HG02943 (cell line): ENCODE results near the gene ATP6AP1.

Source experiments
- ATAC-seq: cut with Tn5 transposase; IDR thresholded peaks from one replicate; pipeline ENCODE4 v1.9.1; 2021; ENCODE audit warnings: mild to moderate bottlenecking, low read depth, moderate library complexity; ENCODE audit not compliant: unreplicated experiment

Gene ATP6AP1

DNA sequence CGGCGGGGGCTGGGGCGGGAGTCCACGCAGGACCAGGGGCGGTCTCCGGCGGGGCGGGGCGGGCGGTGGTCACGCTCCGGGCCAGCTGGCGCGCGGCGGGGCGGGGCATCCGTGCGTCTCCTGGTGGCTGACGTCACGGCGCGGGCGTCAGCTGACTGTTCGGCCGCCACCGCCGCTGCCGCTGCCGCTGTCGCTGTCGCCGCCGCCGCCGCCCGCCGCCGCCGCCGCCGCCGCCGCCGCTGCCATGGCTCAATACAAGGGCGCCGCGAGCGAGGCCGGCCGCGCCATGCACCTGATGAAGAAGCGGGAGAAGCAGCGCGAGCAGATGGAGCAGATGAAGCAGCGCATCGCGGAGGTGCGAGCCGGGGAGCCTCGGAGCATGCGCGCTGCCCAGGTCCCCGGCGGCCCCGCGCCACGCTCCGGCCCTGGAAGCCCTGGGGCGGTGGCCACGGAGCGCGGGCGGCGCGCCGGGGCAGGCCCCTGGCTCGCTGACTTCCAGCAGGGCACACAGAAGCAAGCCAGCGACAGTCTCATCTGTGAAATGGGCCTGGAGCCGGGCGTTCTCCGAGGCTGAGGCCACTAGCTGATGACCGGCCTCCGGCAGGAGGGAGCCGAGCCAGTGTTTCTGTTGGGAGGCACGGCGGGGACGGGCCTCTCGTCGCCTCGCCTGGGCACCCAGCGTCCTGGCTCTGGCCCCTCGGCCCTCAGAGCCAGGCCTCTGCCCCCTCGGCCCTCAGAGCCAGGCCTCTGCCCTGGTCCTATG is 15.7 kb downstream of the ATP6AP1 start, which contains the start of gene FAM50A:
Gene FAM50A (plus strand): TSS at position 150 of the 763 bp plus-strand sequence. CDS start 95 bp downstream, at position 245.
- no peak for ATAC-seq

DNA sequence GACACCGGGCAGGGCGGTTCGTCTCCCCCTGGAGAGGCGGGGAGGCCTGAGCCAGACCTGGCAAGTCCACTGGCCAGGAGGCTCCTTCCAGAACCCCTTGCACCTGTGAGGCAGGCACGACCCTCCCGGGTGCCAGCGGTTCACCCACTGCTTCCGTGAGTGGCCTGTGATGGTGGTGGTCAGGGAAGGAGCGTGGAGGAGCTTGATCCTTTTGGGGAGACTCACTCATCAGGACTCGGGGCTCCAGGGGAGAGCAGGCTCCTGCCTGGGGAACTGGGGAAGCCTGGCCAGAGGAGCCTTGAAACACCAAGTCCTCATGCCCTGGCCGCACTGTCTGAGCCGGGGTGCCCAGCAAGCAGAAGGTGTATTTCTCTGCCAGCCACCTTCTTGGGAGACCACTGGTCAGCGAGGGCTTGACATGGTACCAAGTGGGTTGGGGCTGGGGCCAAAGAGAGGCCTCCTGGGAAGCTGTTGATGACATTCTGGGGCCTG is 16.3 kb downstream of the ATP6AP1 start:
- no peak for ATAC-seq

DNA sequence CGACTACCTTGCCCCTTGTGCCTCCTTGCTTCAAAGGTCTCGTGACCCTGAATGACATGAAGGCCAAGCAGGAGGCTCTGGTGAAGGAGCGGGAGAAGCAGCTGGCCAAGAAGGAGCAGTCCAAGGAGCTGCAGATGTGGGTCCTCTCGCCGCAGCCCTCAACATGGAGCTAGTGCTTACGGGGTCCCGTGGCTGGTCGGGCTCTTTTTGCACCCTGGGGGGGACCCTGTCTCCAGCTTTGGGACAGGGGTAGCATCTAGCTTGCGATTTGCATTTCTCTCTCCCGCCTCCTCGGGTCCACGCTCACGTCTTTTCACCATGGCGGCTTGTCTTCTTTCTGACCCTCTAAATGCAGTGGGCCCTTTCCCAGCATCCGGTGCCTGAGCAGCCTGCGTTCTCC is 17.3 kb downstream of the ATP6AP1 start:
- ATAC-seq = no peak

DNA sequence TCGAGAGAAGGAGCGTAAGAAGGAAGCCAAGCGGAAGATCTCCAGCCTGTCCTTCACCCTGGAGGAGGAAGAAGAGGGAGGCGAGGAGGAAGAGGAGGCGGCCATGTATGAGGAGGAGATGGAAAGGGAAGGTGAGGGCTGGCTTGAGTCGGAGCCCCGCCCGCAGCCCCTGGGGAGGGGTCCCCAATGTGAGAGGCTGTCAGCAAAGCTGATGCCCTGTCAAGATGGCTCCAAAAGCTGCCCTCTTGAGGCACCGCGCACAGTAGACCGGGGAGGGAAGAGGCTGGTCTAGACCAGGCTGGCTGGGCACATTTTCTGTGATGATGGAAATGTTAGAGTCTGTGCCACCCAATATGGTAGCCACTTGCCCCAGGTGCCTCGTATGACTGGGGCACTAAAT is 18.0 kb downstream of the ATP6AP1 start:
- no peak for ATAC-seq

DNA sequence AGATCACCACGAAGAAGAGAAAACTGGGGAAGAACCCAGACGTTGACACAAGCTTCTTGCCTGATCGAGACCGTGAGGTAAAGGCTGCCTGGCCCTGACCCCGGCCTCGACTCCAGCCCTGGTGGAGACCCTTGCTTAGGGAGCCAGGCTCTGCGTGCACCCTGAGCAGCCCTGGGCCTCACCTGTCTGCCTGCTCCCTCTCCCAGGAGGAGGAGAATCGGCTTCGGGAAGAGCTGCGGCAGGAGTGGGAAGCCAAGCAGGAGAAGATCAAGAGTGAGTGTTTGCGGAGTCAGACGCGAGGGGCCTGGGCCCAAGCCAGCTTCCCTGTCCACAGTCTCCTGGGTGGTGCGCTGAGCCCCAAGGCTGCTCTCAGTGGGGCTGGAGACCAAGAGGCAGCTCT is 20.0 kb downstream of the ATP6AP1 start:
- no peak for ATAC-seq

DNA sequence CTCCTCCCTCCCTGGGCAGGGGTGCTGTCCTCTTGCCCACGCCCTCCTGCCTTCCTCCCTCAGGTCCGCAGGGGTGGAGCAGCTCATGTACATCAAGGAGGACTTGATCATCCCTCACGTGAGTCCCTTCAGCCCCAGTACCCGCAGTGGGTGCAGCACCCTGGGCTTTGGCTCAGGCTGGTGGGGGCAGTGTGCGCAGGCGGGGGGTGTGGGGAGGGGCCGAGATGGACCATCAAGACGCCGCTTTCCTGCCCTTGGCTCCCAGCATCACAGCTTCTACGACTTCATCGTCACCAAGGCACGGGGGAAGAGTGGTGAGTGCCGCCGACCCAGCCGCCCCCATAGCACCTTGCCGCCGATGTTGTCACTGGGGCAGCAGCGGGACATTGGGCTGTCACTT is 21.1 kb downstream of the ATP6AP1 start:
- no peak for ATAC-seq

DNA sequence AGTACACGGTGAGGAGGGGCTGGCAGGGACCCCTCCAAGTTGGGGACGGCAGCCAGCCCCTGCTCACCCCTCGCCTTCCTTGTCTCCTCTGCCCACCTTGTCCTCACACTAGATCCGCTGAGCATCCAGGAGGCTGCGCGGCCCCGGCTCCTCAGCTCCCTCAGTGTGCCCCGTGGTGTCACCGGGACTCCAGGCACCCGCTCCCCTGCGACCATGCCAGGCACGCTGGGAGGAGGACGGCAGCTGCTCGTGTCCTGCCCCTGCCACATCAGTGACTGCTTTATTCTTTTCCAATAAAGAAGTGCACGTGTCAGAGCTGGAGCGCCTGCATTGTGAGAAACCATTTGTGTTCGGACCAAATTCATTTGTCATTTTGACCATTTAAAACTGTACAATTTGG is 21.8 kb downstream of the ATP6AP1 start:
- ATAC-seq = no peak

DNA sequence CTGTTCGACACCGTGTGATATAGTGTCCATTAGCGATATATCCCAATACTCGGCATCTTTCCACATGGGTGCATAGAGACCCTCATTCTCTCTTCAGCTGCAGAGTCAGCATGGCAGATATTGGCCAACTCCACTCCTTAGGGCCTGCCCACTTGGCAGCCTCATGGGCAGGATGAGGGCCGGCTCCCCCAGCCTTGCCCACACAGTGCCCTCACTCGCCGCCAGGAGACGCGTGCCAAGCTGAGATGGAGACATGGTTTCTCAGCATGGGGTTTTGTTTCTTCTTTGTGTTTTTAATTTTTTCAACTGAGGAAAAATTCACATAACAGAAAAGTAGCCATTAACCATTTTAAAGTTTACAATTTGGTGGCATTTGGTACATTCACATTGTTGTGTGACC is 24.3 kb downstream of the ATP6AP1 start:
- ATAC-seq = no peak

DNA sequence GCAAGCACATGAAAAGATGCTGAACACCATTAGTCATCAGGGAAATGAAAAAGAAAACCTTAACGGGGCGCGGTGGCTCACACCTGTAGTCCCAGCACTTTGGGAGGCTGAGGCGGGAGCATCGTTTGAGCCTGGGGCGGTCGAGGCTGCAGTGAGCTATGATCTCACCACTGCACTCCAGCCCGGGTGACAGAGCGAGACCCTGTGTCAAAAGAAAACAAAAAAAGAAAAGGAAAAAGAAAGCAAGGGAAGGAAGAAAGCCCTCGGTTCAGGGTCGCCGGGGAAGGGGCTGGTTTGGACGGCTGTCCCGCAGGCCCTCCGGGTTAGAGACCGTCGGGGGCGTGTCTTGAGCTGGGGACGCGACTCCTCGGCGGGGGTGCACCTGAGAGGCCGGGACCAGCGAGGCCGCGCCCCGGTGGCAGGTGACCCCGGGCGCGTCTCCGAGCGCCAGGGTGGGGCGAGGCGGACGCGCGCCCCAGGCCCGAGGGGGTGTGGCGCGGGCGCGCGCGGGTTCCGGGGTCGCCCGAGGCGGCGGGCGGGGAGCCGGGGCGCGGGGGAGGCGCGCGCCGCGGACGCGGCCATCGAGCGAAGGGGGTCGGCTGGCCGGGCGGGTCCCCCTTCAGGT is 29.1 kb downstream of the ATP6AP1 start:
- ATAC-seq = no peak

DNA sequence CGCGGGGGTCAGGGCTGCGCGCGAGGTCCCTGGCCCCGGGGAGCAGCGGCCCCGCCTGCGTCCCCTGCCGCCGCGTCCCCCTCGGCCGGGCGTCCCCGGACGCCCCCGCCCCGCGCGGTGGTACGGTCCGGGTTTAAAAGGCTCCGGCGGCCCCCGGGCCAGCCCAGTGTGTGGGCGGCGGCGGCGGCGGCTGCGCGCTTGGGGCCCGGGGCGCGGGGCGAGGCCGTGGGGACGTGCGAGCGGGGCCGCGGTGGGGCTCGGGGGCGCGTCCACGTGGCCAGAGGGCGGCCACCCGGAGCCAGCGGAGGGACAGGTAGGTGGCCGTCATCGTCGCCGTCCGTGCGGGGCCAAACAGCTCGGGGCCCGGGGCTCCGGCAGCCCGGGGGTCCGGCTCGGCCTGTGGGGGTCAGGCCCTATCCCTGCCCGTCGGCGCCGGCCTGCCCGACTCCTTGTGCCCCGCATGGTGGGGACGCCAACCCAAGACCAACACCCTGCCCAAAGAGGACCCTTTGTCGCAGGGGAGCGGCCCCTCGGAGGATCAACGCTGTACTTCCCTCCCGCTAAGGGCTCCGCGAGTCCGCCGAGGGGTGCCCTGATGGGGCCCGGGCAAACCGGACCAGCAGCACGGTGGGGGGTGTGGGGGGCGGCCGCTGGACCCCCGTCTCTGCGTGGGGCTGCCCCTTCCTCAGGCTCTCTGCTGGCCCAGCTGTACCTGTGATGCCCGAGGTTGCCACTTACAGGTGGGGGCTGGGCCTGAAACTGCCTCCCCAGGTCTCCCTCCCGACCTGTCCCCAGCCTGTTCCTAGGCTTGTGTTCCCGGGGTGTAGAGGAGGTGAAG is 29.9 kb downstream of the ATP6AP1 start, which contains the start of gene PLXNA3:
Gene PLXNA3 (plus strand): TSS at position 166 of the 838 bp plus-strand sequence. CDS start 1,903 bp downstream, outside the sequence.
- no peak for ATAC-seq

DNA sequence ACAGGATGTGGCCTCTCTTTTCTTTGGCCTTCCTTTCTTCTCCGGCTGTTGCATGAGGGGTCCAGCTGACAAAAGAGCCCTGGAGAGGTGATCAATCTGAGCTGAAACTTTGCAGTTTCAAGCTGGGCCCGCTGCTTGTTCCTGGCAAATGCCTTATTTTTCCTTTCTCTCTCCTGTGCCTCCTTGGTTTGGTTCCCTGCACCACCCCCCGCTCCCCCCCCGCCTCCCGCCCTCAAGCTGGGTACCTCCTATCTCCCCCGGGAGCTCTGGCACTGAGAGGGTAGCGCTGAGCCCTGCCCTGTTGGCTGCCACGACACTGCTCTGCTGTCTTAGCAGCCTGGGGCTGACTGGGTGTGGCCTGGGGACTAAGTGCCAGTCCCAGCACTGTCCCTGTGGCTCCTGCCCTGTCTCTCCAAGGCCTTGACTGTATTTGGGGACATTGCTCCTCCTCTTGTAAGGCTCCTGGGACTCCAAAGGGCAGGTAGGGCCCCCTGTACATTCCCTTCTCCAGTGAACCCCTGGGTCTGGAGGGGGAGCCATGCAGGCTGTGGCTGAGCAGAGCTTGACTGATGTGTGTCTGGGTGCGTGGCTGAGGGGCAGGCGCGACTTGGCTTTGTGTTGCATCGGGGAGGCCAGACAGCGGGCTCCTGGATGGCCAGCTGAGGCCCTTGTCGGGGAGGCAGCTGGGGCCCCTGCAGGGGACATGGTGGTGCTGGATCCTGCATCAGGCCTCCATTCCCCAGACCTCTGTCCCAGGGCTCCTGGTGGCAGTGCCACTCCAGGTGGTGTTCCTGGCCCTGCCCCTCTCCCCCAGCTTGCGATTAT is 30.7 kb downstream of the ATP6AP1 start:
- no peak for ATAC-seq

DNA sequence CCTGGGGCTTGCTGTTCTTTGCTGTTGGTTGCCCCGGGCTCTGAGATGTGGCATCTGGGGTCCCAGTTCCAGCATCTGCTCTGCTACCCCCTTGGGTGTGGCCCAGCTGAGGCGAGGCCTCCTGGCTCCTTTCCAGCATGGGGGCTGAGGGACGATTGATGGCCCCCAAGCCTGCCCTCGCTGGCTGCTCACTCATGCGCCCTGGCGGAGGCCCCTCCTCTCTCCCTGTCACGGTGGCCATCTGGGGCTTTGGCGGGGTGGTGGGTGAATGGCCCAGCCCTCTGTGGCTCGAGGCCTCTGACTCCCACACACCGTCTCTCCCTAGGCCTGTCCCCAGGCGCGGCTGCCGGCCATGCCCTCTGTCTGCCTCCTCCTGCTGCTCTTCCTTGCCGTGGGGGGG is 31.4 kb downstream of the ATP6AP1 start:
- ATAC-seq = no peak

DNA sequence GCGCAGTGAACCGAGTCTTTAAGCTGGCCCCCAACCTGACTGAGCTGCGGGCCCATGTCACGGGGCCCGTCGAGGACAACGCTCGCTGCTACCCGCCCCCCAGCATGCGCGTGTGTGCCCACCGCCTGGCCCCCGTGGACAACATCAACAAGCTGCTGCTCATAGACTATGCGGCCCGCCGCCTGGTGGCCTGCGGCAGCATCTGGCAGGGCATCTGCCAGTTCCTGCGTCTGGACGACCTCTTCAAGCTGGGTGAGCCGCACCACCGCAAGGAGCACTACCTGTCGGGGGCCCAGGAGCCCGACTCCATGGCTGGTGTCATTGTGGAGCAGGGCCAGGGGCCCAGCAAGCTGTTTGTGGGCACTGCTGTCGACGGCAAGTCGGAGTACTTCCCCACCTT is 31.8 kb downstream of the ATP6AP1 start:
- no peak for ATAC-seq

DNA sequence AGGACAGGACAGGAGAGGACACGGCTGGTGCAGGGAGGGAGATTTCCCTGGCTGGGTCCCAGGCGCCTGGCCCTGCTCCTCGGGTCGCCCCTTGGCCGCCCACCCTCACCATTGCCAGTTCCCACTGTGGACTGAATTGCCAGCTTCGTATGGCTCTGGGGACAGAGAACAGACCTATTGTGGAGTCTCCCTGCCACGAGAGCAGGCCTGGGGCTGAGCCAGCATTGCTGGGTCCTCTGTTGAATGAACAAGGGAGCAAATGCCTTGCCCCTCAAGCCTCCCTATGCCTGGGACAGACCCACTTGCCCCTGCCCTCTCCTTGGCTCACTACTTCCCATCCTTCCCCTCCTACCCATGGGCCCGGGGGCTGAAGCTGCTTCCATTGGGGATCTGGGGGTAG is 33.9 kb downstream of the ATP6AP1 start:
- ATAC-seq = no peak

DNA sequence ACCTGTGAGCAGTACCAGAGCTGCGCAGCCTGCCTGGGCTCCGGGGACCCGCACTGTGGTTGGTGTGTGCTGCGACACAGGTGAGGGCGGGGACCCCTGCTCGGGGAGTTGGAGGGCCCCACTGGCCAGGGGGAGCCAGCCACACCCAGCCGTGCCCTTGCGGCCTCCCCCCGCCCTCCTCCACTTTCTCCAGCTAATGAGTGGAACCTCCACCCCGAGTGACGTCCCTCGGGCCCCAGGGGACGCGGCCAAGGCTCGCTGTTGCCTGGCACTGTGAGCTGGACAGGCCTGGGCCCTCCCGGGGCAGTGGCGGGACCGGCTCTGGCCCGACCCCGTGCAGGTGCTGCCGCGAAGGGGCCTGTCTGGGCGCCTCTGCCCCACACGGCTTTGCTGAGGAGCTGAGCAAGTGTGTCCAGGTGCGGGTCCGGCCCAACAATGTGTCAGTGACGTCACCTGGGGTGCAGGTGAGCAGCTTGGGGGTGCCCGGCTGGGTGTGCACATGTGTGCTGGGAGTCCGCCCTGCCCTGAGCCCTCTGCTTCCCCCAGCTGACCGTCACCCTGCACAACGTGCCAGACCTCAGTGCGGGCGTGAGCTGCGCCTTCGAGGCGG is 35.2 kb downstream of the ATP6AP1 start:
- ATAC-seq = no peak

DNA sequence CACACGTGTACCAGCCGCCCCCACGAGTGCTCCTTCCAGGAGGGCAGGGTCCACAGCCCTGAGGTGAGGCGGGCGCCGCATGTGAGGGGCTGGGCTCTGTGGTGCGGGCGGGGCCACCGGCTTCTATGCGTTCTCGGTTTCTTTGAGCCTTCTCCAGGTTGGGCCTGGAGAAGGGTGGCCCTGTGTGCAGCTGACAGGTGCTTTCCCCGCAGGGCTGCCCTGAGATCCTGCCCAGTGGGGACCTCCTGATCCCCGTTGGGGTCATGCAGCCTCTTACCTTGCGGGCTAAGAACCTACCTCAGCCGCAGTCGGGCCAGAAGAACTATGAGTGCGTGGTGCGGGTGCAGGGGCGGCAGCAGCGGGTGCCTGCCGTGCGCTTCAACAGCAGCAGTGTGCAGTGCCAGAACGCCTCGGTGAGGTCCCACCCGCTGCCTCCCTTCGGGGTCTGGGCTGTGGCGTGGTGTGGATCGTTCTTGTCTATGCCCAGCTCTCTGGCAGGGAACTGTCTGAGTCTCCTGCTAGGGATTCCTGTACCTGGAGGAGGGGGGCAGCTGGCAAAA is 36.4 kb downstream of the ATP6AP1 start:
- no peak for ATAC-seq

DNA sequence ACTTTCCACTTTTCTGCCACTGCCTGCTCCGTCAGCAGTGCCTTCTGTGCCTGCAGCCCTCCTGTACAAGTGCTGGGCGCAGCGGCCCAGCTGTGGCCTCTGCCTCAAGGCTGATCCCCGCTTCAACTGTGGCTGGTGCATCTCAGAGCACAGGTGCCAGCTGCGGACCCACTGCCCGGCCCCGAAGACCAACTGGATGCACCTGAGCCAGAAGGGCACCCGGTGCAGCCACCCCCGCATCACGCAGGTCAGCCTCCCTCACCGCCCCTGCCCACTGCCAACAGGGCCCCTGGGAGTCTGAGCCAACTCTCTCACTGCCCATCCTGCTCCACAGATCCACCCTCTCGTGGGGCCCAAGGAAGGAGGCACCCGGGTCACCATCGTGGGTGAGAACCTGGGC is 37.1 kb downstream of the ATP6AP1 start:
- no peak for ATAC-seq

DNA sequence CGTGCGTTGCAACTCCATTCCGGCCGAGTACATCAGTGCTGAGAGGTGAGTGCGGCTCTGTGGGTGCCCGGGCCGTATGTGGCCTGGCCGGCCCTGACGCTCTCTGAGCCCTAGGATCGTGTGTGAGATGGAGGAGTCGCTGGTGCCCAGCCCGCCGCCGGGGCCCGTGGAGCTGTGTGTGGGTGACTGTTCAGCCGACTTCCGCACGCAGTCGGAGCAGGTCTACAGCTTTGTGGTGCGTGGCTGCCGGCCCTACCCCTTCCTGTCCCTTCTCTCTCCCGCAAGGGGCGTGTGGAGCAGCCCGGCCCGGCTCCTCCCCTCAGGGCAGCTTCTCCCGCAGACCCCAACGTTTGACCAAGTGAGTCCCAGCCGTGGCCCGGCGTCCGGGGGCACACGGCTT is 37.6 kb downstream of the ATP6AP1 start:
- no peak for ATAC-seq

DNA sequence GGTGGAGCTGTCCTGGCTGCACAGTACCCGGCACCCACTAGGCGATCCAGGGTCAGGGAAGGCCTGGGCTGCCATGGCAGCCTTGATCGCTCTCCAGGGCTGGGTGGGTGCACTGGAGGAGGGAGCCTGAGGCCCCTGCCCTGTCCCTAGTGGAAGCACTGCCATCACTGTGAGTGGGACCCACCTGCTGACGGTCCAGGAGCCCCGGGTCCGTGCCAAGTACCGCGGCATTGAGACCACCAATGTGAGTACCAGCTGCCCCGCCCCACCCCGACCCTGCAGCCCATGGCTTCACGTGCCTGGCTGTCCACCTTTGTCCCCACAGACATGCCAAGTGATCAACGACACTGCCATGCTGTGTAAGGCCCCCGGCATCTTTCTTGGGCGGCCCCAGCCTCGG is 38.4 kb downstream of the ATP6AP1 start:
- no peak for ATAC-seq
